Measurements from ENCODE around the gene MRPL20.
"Not testable (repeated sequence)": the region's sequence is repeated elsewhere in the genome, so short reads cannot be mapped to it uniquely, and the experiment has no call there.

Gene MRPL20

GRCh38 chr1:1390675-1391074 is 16.4 kb downstream of the MRPL20 start:
- no peak for DNase-seq (ENCODE audit: low read depth in 2 of 2, low spot score in 1 of 2)

- no peak for DNase-seq (ENCODE audit: low read depth in 2 of 2, low spot score in 1 of 2)
Observed at GRCh38 chr1:1388078-1388472, 19.0 kb downstream of the MRPL20 start.

- no peak for DNase-seq (ENCODE audit: low read depth in 2 of 2, low spot score in 1 of 2)
Observed at GRCh38 chr1:1387098-1388077, 19.7 kb downstream of the MRPL20 start.

- no peak for DNase-seq (ENCODE audit: low read depth in 2 of 2, low spot score in 1 of 2)
Observed at GRCh38 chr1:1385931-1386330, 21.2 kb downstream of the MRPL20 start.

GRCh38 chr1:1385339-1385738 is 21.8 kb downstream of the MRPL20 start:
- not testable (repeated sequence) for DNase-seq (ENCODE audit: low read depth in 2 of 2, low spot score in 1 of 2)

GRCh38 chr1:1381294-1381693 is 25.8 kb downstream of the MRPL20 start:
- no peak for DNase-seq (ENCODE audit: low read depth in 2 of 2, low spot score in 1 of 2)

DNA sequence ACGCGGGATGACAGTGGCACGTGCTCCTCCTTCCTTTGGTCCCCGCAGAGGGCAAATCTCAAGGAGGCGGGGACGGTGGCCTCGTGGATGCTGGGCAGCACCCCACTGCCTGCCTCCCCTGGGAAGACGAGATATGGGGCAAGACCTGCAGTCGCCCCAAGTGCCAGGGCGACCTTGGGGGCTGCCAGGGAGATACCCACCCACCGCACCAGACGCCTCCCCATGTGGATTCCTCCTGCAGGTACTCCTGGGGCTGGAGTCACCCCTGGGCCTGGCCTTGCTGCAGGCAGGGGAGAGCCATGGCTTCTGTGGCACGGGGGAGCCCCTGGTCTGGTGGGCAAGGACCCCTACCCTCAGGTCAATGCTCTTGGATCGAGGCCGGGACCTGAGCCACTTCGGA is 26.2 kb downstream of the MRPL20 start:
- no peak for DNase-seq (ENCODE audit: low read depth in 2 of 2, low spot score in 1 of 2)

DNA sequence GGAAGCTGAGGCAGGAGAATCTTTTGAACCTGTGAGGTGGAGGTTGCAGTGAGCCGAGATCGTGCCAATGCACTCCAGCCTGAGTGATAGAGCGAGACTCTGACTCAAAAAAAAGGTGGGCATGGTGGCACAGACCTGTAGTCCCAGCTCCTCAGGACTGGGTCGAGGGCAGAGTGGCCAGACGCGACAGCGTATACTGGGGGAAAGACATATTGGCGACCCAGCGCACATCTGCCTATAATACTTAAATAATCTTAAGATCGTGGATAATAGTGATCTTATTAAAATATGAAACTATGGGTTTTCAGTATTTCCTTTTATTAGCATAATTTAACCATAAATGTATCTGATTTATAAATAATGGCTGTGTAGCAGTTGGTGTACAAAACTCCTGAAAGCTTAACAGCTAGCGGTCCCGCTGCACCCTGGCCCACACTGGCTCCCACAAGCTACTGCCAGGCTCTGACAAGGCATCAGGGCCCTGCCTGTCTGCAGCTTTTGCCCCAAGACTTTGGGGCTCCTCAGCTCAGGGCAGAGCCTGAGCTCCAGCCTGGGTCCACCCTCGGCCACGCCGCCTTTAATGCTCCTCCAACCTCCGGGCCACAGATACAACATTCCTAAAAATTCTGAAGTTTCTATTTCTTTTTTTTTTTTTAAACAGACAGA is 29.4 kb downstream of the MRPL20 start:
- DNase-seq (ENCODE audit: low read depth in 2 of 2, low spot score in 1 of 2) = no peak

DNA sequence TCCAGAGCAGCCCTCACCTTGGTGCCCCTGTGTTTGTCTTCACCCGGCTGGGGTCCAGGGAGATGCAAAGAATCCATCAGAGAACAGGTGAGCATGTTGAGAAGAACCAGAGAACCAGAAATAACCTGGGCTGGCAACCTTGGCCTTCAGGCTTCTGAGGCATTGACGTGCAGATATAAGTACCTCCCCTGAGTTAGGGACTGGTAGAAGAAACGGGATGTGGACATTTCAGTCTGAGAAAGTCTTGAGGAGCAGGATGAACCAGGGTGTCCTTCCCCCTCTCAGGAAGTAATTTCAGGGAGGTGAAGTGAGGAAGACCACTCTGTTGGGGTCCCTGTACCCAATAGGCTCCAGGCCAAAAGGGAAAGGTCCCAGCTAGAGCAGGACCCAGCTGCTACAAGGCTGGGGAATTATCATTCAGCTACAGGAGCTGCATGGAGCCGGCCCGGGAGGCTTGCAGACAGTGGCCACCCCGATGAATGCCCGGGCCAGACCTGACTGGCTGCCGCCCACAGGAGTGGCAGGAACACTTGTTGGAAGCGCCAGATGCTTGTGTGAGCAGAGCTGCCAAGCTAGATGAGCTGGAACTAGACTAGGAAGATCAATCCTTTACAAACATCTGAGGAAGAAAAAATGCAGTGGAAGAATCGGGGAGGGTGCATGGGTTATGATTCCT is 30.4 kb downstream of the MRPL20 start:
- DNase-seq (ENCODE audit: low read depth in 2 of 2, low spot score in 1 of 2) = no peak

DNA sequence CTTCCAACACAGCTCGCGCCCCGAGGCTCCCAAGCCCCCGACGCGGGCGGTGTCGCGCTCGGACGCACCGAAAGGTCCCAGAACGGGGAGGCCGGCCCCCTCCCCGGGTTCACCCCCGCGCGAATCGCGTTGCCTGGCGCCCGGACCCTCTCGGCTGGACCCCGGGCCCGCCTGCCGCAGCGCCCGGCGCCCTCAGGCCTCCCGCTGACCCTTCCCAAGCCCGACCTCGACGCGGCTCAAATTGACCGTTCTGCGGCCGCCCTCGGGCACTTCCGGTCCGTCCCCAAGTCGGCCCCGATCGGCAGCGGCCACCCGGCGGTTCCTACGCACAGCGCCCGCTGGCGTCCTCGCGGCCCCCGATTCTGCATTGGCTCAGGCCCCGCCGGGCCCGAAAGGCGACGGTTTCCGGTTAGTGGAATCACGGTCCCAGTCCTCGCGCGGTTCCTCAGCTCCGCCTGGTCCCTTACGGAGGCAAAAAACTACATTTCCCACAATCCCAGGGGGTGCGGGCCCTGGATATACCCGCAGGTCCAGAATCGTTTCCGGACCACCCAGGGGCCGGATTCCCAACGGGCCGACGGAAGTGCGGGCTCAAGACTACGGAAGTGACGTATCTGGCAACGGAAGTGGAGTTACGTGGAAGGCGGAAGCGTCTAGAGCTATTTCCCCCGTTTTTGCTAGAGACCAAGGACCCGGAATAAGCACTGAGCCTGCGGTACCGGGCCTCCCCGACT is 32.0 kb downstream of the MRPL20 start, which contains the start of gene AURKAIP1:
TSS of gene AURKAIP1 (minus strand) at position 279 of the 734 bp plus-strand sequence. CDS start 451 bp downstream, outside the sequence.
- peak; percentile 85 to 88 for DNase-seq (ENCODE audit: low read depth in 2 of 2, low spot score in 1 of 2)

- no peak for DNase-seq (ENCODE audit: low read depth in 2 of 2, low spot score in 1 of 2)
Observed at GRCh38 chr1:1374589-1374928, 32.5 kb downstream of the MRPL20 start.

GRCh38 chr1:1373815-1374588 is 33.1 kb downstream of the MRPL20 start:
- DNase-seq (ENCODE audit: low read depth in 2 of 2, low spot score in 1 of 2) = no peak

DNA sequence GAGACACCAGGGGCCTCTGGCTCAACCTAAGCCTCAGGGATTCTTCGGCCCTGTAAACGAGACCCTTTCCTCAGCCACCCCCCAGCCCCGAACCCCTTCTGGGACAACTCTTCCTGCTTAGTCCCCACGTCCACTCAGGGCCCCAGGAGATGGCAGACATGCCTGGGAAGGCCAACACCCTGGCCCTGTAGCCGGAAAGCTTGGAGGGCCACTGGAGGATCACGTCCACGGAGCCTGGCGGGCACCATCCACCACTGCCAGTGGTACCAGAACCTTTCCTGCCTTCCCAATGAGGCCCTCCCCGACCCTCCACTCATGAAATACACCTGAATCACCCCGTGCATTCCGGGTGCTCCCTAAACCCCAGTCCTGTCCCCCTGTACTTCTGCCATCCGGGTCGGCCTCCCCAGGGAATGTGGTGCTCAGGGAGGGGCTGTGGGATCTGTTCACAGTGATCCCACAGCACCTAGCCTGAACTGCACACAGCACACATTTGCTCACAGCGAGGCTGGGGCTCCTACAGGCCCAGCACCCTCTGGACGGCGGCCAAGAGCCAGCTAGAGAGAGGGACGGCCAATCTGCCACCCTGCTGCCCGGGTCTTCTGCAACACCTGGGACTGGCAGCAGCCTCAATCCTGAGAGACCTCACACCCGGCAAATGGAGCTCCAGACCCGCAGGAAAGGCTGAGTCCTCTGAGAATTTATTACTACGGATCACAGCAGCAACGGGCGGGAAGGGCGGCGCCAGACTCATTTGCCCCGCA is 33.9 kb downstream of the MRPL20 start:
- DNase-seq (ENCODE audit: low read depth in 2 of 2, low spot score in 1 of 2) = no peak

GRCh38 chr1:1371746-1372711 is 35.1 kb downstream of the MRPL20 start:
- DNase-seq (ENCODE audit: low read depth in 2 of 2, low spot score in 1 of 2) = peak; percentile 55 to 59

- DNase-seq (ENCODE audit: low read depth in 2 of 2, low spot score in 1 of 2) = no peak
Observed at GRCh38 chr1:1371364-1371745, 35.7 kb downstream of the MRPL20 start.

GRCh38 chr1:1370771-1371300 is 36.3 kb downstream of the MRPL20 start:
- DNase-seq (ENCODE audit: low read depth in 2 of 2, low spot score in 1 of 2) = no peak

- not testable (repeated sequence) for DNase-seq (ENCODE audit: low read depth in 2 of 2, low spot score in 1 of 2)
Observed at GRCh38 chr1:1370094-1370493, 37.0 kb downstream of the MRPL20 start.

GRCh38 chr1:1367315-1367714 is 39.8 kb downstream of the MRPL20 start:
- DNase-seq (ENCODE audit: low read depth in 2 of 2, low spot score in 1 of 2) = no peak

All from stimulated activated CD8-positive, alpha-beta memory T cell treated with anti-CD3 and anti-CD28 coated beads, Interleukin-4, amount 100 ng/mL, for 1 hour (primary cell).